ENCODE measurements around the gene MGAT4A.
"Not testable (repeated sequence)": the region's sequence is repeated elsewhere in the genome, so short reads cannot be mapped to it uniquely, and the experiment has no call there.

The MGAT4A gene

GRCh38 chr2:98607104-98607503 is 123.8 kb downstream of the MGAT4A start:
- no peak for DNase-seq (ENCODE audit: low spot score)

- DNase-seq (ENCODE audit: low spot score) = no peak
Observed at GRCh38 chr2:98606431-98606830, 124.5 kb downstream of the MGAT4A start.

GRCh38 chr2:98605076-98605475 is 125.9 kb downstream of the MGAT4A start:
- no peak for DNase-seq (ENCODE audit: low spot score)

- DNase-seq (ENCODE audit: low spot score) = no peak
Observed at GRCh38 chr2:98604547-98604946, 126.4 kb downstream of the MGAT4A start.

- DNase-seq (ENCODE audit: low spot score) = peak; percentile 26
Observed at GRCh38 chr2:98601532-98602132, 129.3 kb downstream of the MGAT4A start.

- no peak for DNase-seq (ENCODE audit: low spot score)
Observed at GRCh38 chr2:98598781-98599428, 132.0 kb downstream of the MGAT4A start.

GRCh38 chr2:98594665-98595064 is 136.3 kb downstream of the MGAT4A start:
- not testable (repeated sequence) for DNase-seq (ENCODE audit: low spot score)

- no peak for DNase-seq (ENCODE audit: low spot score)
Observed at GRCh38 chr2:98592565-98592964, 138.4 kb downstream of the MGAT4A start.

- no peak for DNase-seq (ENCODE audit: low spot score)
Observed at GRCh38 chr2:98589489-98589888, 141.4 kb downstream of the MGAT4A start.

- DNase-seq (ENCODE audit: low spot score) = no peak
Observed at GRCh38 chr2:98588880-98589431, 142.0 kb downstream of the MGAT4A start.

- DNase-seq (ENCODE audit: low spot score) = no peak
Observed at GRCh38 chr2:98586551-98587140, 144.3 kb downstream of the MGAT4A start.

GRCh38 chr2:98585386-98585785 is 145.5 kb downstream of the MGAT4A start:
- no peak for DNase-seq (ENCODE audit: low spot score)

GRCh38 chr2:98583816-98584618 is 146.9 kb downstream of the MGAT4A start:
- no peak for DNase-seq (ENCODE audit: low spot score)

GRCh38 chr2:98583276-98583675 is 147.7 kb downstream of the MGAT4A start:
- no peak for DNase-seq (ENCODE audit: low spot score)

GRCh38 chr2:98582523-98582922 is 148.4 kb downstream of the MGAT4A start:
- no peak for DNase-seq (ENCODE audit: low spot score)

GRCh38 chr2:98580656-98581284 is 150.2 kb downstream of the MGAT4A start:
- DNase-seq (ENCODE audit: low spot score) = no peak

- no peak for DNase-seq (ENCODE audit: low spot score)
Observed at GRCh38 chr2:98579926-98580325, 151.0 kb downstream of the MGAT4A start.

GRCh38 chr2:98578231-98578630 is 152.7 kb downstream of the MGAT4A start:
- DNase-seq (ENCODE audit: low spot score) = no peak

GRCh38 chr2:98577313-98577712 is 153.6 kb downstream of the MGAT4A start:
- no peak for DNase-seq (ENCODE audit: low spot score)

GRCh38 chr2:98576666-98577312 is 154.1 kb downstream of the MGAT4A start:
- DNase-seq (ENCODE audit: low spot score) = no peak

- DNase-seq (ENCODE audit: low spot score) = no peak
Observed at GRCh38 chr2:98573426-98573825, 157.5 kb downstream of the MGAT4A start.
